Stimulated activated naive CD8-positive, alpha-beta T cell treated with anti-CD3 and anti-CD28 coated beads, Interleukin-15, Interleukin-2, amounts not matched to agents 100 ng/mL and 50 ng/mL, for 24 hours (primary cell): ENCODE measurements around the gene BLOC1S2.

Experiments used
- H3K27ac Mint-ChIP-seq: one replicate; pipeline ENCODE4 v1.8.0; 2021; ENCODE audit warnings: mild to moderate bottlenecking, mixed read lengths
- H3K27me3 Mint-ChIP-seq: one replicate; pipeline ENCODE4 v1.8.0; 2021; ENCODE audit warnings: mixed read lengths
- H3K36me3 Mint-ChIP-seq: one replicate; pipeline ENCODE4 v1.8.0; 2021; ENCODE audit warnings: low read depth, mixed read lengths
- H3K4me1 Mint-ChIP-seq: one replicate; pipeline ENCODE4 v1.8.0; 2021; ENCODE audit warnings: low read depth, mixed read lengths
- H3K4me3 Mint-ChIP-seq: one replicate; pipeline ENCODE4 v1.8.0; 2021; ENCODE audit warnings: mild to moderate bottlenecking, mixed read lengths
- H3K9me3 Mint-ChIP-seq: one replicate; pipeline ENCODE4 v1.8.0; 2021; ENCODE audit warnings: mixed read lengths

The BLOC1S2 gene

DNA sequence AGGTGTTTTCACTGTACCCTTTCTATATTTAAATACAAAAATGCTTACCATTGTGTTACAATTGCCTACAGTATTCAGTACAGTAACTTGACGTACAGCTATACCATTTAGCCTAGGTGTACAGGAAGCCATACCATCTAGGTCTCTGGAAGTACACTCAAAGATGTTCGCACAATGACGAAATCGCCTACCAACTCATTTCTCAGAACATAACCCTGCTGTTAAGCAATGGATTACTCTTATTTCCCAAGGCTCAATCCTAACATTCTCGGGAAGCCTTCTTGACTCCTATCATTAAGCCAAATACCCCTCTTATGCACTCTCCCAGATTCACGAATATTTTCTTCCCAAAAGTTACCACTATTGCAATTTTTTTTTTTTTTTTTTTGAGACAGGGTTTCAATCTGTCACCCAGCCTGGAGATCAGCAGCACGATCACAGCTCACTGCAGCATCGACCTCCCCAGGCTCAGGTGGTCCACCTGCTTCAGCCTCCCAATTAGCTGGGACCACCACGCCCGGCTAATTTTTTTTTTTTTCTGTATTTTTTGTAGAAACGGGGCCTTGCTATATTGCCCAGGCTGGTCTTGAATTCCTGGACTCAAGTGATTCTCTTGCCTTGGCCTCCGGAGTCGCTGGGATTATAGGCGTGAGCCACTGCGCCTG is 20.5 kb downstream of the BLOC1S2 start:
- no peak overlapping the region for H3K27ac Mint-ChIP-seq
- no peaks in the 10 kb centered on the region for H3K27me3 Mint-ChIP-seq
- H3K9me3 Mint-ChIP-seq, result no peaks in the 10 kb centered on the region
- H3K4me1 Mint-ChIP-seq, result peaks cover 33% of the 10 kb centered on the region
- peaks cover 19% of the 10 kb centered on the region for H3K36me3 Mint-ChIP-seq
- H3K4me3 Mint-ChIP-seq, result peak overlapping the region; percentile 100

DNA sequence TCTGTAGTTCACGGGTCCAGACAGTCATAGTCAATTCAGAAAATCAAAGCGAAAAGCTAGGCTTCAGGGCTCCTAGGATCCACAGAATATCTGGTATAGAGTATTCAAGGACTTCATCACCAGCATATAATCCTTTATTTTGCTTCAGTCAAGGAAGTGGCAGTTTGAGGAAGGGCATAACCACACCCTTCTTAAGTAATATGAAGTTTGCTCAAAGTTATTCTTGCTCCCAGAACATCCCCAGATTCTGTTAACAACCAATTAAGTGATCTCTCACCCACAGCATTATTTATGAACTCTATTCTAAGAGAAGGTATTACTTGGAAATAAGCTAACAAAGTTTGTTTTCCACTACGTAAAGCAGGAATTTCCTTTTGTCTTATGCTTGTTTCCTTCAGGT is 32.3 kb downstream of the BLOC1S2 start:
- H3K4me3 Mint-ChIP-seq, result no peak overlapping the region
- no peaks in the 10 kb centered on the region for H3K27me3 Mint-ChIP-seq
- no peaks in the 10 kb centered on the region for H3K9me3 Mint-ChIP-seq
- H3K4me1 Mint-ChIP-seq, result no peaks in the 10 kb centered on the region
- no peak overlapping the region for H3K27ac Mint-ChIP-seq
- H3K36me3 Mint-ChIP-seq, result peaks cover 74% of the 10 kb centered on the region

DNA sequence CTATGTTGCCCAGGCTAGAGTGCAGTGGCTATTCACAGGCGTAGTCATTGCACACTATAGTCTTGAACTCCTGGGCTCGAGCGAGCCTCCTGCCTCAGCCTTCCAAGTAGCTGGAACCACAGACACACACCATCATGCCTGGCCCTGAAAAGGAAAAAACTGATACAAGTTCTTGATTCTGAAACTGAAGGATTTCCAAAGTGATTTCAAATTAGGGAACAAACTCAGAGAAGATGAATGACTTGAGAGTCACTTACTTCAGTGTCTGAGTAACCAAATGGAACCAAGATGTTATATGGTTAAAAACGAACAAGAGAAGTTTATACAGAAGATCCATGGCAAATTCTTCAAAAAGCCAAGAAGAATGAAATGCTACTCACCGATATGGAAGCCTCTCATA is 33.4 kb downstream of the BLOC1S2 start:
- H3K36me3 Mint-ChIP-seq, result peaks cover 75% of the 10 kb centered on the region

DNA sequence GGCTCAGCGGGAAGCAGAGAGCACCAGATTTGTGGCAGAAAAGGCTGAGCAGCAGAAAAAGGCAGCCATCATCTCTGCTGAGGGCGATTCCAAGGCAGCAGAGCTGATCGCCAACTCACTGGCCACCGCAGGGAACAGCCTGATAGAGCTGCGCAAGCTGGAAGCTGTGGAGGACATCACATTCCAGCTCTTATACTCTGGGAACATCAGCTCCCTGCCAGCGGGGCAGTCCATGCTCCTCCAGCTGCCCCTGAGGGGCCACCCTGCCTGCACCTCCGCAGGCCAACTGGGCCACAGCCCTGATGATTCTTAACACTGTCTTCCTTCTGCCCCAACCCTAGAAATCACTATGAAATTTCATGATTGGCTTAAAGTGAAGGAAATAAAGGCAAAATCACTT is 37.7 kb downstream of the BLOC1S2 start:
- Mint-ChIP-seq H3K4me3 (no peak overlapping the region), H3K27me3 (no peaks in the 10 kb centered on the region), H3K27ac (no peak overlapping the region), H3K4me1 (no peaks in the 10 kb centered on the region), H3K9me3 (no peaks in the 10 kb centered on the region), H3K36me3 (peaks cover 57% of the 10 kb centered on the region)

More for the DNA sequence above, 33.4 kb downstream of the BLOC1S2 start:
- Mint-ChIP-seq H3K27me3 (no peaks in the 10 kb centered on the region), H3K9me3 (no peaks in the 10 kb centered on the region), H3K27ac (no peak overlapping the region), H3K4me1 (no peaks in the 10 kb centered on the region), H3K4me3 (no peak overlapping the region)

DNA sequence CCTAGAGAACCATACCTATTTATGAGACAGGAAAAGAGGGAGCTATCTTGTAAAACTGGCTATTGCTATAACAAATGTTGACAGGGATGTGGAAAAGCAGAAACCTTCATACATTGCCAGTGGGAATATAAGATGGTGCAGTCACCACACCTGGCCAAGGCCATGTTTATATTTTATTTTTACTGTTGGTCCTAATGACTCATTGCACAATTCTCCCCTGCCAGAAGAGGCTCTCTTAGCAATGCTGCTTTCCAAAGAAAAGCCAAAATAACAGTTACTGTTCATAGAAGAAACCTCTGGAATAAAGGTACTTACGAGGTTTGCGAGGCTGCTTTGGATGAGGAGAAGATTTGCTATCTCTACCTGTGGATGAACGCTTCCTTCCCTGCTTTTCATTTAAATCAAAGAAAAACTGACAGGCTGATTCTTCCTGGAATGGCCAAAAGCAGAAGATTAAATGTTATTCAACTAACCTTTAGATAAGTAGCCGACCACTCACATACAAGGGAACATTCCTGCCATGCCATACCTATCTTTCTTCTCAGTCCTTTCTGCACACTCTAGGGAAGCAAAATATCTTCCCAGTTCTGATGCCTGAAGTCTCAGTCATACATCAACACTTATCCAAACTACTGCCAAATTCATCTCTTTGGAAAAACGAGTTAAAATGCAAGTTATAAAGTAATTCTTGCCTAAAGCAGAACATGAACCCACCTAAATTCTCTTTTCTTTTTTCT is 40.8 kb downstream of the BLOC1S2 start:
- Mint-ChIP-seq H3K27ac (no peak overlapping the region), H3K27me3 (no peaks in the 10 kb centered on the region), H3K4me3 (no peak overlapping the region), H3K4me1 (no peaks in the 10 kb centered on the region), H3K36me3 (peaks cover 59% of the 10 kb centered on the region), H3K9me3 (no peaks in the 10 kb centered on the region)

DNA sequence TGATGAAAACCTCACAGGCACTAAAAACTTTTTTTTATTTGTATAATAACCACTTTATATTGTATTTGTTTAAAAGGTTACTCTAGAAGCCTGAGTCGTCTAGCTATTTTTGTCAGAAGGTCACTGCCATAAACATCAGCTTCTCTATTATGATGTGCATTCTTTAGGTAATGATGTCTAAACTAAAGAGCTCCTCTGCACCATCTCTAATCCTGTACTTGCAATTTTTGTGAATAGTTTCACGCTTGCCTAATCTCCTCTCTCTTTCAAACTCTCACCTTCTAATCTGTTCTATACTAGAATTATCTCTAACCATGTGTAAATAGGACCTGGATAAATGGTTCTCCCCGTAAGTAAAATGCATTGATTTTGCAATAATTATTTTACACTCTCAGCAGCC is 46.6 kb downstream of the BLOC1S2 start:
- Mint-ChIP-seq H3K36me3 (peaks cover 75% of the 10 kb centered on the region), H3K9me3 (no peaks in the 10 kb centered on the region), H3K4me1 (no peaks in the 10 kb centered on the region), H3K4me3 (no peak overlapping the region), H3K27me3 (no peaks in the 10 kb centered on the region), H3K27ac (no peak overlapping the region)

DNA sequence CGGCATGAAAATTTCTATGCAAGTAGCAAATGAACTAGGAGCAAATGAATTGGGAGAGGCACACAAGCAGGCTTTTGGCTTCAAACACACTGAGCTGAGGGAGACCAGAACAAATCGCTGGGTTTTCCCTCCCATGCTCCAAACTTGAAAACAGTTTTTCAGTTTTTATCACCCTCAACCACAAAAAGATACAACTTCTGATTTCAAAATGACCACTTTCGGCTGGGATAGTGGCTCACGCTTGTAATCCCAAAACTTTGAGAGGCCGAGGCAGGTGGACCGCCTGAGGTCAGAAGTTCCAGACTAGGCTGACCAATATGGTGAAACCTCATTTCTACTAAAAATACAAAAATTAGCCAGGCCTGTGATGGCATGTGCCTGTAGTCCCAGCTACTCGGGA is 48.1 kb downstream of the BLOC1S2 start:
- Mint-ChIP-seq H3K27ac (no peak overlapping the region), H3K4me3 (no peak overlapping the region), H3K27me3 (no peaks in the 10 kb centered on the region), H3K4me1 (no peaks in the 10 kb centered on the region), H3K9me3 (no peaks in the 10 kb centered on the region), H3K36me3 (peaks cover 74% of the 10 kb centered on the region)

DNA sequence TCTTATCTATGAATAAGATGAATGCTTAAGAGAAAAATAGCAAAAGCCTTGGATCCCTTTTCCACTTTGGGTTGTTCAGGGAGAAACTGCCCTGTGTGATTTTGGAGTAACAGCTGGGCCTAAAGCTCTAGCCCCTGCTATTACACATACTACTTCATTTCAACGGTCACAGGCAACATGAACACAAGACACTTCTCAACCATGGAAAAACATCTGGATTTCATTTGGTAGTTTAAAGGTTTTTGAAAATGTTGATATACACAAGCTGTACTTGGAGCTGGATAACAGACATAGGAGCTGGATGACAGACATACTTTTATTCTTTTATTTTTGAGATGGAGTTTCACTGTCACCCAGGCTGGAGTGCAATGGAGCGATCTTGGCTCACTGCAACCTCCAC is 54.4 kb downstream of the BLOC1S2 start:
- Mint-ChIP-seq H3K4me3 (no peak overlapping the region), H3K36me3 (peaks cover 53% of the 10 kb centered on the region), H3K27ac (no peak overlapping the region), H3K9me3 (no peaks in the 10 kb centered on the region), H3K4me1 (peaks cover 25% of the 10 kb centered on the region), H3K27me3 (no peaks in the 10 kb centered on the region)

DNA sequence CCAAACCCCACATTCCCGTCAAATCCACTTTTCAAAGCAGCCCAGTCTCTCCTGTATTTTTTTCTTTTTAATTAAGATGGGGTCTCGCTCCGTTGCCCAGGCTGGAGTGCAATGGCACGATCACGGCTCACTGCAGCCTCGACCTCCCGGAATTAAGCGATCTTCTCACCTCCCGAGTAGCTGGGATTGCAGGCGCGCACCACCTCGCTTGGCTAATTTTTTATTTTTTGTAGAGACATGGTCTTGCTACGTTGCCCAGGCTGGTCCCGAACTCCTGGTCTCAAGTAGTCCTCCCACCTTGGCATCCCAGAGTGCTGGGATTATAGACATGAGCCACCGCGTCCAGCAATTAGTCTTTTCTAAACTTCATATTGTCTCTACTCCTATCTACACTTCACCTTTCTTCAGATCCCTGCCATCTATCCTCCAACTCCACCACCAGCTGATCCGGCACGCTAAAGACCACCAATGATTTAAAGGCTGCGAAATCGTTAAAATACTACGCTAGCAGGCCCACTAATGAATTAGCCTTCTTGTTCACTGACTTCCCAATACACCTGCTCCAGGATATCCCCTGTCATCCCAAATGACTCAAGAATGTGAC is 56.6 kb downstream of the BLOC1S2 start:
- Mint-ChIP-seq H3K4me1 (peaks cover 33% of the 10 kb centered on the region), H3K4me3 (peak overlapping the region; percentile 95), H3K9me3 (no peaks in the 10 kb centered on the region), H3K27me3 (no peaks in the 10 kb centered on the region), H3K27ac (peak overlapping the region; percentile 82), H3K36me3 (peaks cover 55% of the 10 kb centered on the region)

DNA sequence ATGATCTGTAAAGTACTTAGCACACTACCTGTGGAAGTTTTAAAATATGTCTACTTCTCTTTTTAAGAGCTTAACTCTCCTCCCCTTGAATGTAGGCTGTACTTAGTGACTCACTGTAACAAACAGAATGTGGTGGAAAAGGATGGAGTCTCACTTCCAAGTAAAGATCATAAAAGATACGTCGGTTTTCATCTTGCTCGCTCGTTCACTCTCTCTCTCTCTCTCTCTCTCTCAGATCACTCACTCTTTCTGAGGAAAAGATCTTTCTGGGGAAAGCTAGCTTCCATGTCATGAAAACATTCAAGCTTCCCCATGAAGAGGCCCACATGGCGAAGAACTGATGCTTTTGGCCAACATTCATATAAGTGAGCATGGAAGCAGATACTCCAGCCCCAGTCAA is 62.6 kb downstream of the BLOC1S2 start:
- H3K9me3 Mint-ChIP-seq, result no peaks in the 10 kb centered on the region
- no peak overlapping the region for H3K4me3 Mint-ChIP-seq
- H3K36me3 Mint-ChIP-seq, result peaks cover 70% of the 10 kb centered on the region
- H3K27me3 Mint-ChIP-seq, result no peaks in the 10 kb centered on the region
- H3K4me1 Mint-ChIP-seq, result peaks cover 26% of the 10 kb centered on the region
- no peak overlapping the region for H3K27ac Mint-ChIP-seq
